SK-N-SH treated with all-trans-retinoic acid at 6 μM for 48 hours (cell line): ENCODE data around the gene LAX1.

Experiments
- ATAC-seq: fragments of 200-7000 bp; cut with Tn5 transposase; 3 replicates; pipeline ENCODE4 v1.9.1; 2020; ENCODE audit warnings: mild to moderate bottlenecking, moderate library complexity
- ARNTL ChIP-seq: fragments of 450-650 bp; formaldehyde crosslinking; IDR thresholded peaks from 2 replicates; pipeline ENCODE4 v1.5.0; 2020; ENCODE audit warnings: low read depth, mild to moderate bottlenecking, moderate library complexity, borderline replicate concordance
- BACH2 ChIP-seq: fragments of 250-450 bp; sonication (Bioruptor Pico); IDR thresholded peaks from 2 replicates; pipeline ENCODE4 v1.9.0; 2021; ENCODE audit warnings: mild to moderate bottlenecking, borderline replicate concordance
- CSDC2 ChIP-seq: fragments of 250-450 bp; sonication (Bioruptor Pico); IDR thresholded peaks from 2 replicates; pipeline ENCODE4 v1.5.0; 2020; ENCODE audit warnings: mild to moderate bottlenecking, moderate library complexity
- ESRRG ChIP-seq: fragments of 250-450 bp; sonication (Bioruptor Pico); IDR thresholded peaks from 2 replicates; pipeline ENCODE4 v1.6.1; 2021; ENCODE audit warnings: mild to moderate bottlenecking
- OSR1 ChIP-seq: fragments of 250-450 bp; sonication (Bioruptor Pico); IDR thresholded peaks from 2 replicates; pipeline ENCODE4 v1.8.0; 2022; ENCODE audit warnings: moderate library complexity, mild to moderate bottlenecking, inconsistent platforms
- PPARA ChIP-seq: fragments of 250-450 bp; sonication (Bioruptor Pico); IDR thresholded peaks from 2 replicates; pipeline ENCODE4 v1.5.0; 2020; ENCODE audit warnings: mild to moderate bottlenecking, borderline replicate concordance
- RARB ChIP-seq: fragments of 250-450 bp; sonication (Bioruptor Pico); IDR thresholded peaks from 2 replicates; pipeline ENCODE4 v1.8.0; 2021; ENCODE audit warnings: mild to moderate bottlenecking, moderate library complexity
- SNAI2 ChIP-seq: fragments of 250-450 bp; sonication (Bioruptor Pico); IDR thresholded peaks from 2 replicates; pipeline ENCODE4 v1.5.0; 2020; ENCODE audit warnings: mild to moderate bottlenecking, moderate library complexity
- TCF4 ChIP-seq: fragments of 250-450 bp; sonication (Bioruptor Pico); IDR thresholded peaks from 2 replicates; pipeline ENCODE4 v1.8.0; 2021; ENCODE audit warnings: mild to moderate bottlenecking, moderate library complexity, borderline replicate concordance
- TOX ChIP-seq: fragments of 250-450 bp; sonication (Bioruptor Pico); IDR thresholded peaks from 2 replicates; pipeline ENCODE4 v1.8.0; 2021; ENCODE audit warnings: mild to moderate bottlenecking, moderate library complexity, borderline replicate concordance
- ZC3H10 ChIP-seq: fragments of 250-450 bp; sonication (Bioruptor Pico); IDR thresholded peaks from 2 replicates; pipeline ENCODE4 v1.5.1; 2021; ENCODE audit warnings: mild to moderate bottlenecking, moderate library complexity
- ZFP3 ChIP-seq: fragments of 250-450 bp; sonication (Bioruptor Pico); IDR thresholded peaks from 2 replicates; pipeline ENCODE4 v1.5.0; 2020; ENCODE audit warnings: mild to moderate bottlenecking, moderate library complexity
- ZFP30 ChIP-seq: fragments of 450-650 bp; formaldehyde crosslinking; IDR thresholded peaks from 2 replicates; pipeline ENCODE4 v1.5.0; 2022; ENCODE audit warnings: mild to moderate bottlenecking, moderate library complexity
- ZNF565 ChIP-seq: fragments of 450-650 bp; formaldehyde crosslinking; conservative IDR thresholded peaks from 2 replicates; pipeline ENCODE4 v1.5.0; 2020; ENCODE audit warnings: low read depth, mild to moderate bottlenecking, moderate library complexity
- ZNF70 ChIP-seq: fragments of 450-650 bp; formaldehyde crosslinking; IDR thresholded peaks from 2 replicates; pipeline ENCODE4 v1.5.0; 2020; ENCODE audit warnings: mild to moderate bottlenecking, moderate library complexity
- ZNF8 ChIP-seq: fragments of 450-650 bp; formaldehyde crosslinking; IDR thresholded peaks from 2 replicates; pipeline ENCODE4 v1.5.0; 2020; ENCODE audit warnings: mild to moderate bottlenecking, moderate library complexity
- TF ChIP-seq, protein P1 (sequence below): fragments of 250-450 bp; sonication (Bioruptor Pico); IDR thresholded peaks from 2 replicates; pipeline ENCODE4 v1.8.0; 2020; ENCODE audit warnings: mild to moderate bottlenecking, moderate library complexity, borderline replicate concordance
- TF ChIP-seq, protein P2 (sequence below): fragments of 250-450 bp; sonication (Bioruptor Pico); IDR thresholded peaks from 2 replicates; pipeline ENCODE4 v1.5.1; 2021; ENCODE audit warnings: mild to moderate bottlenecking, moderate library complexity
- TF ChIP-seq, protein P3 (sequence below): fragments of 250-450 bp; sonication (Bioruptor Pico); IDR thresholded peaks from 2 replicates; pipeline ENCODE4 v1.8.0; 2021; ENCODE audit warnings: low read depth, mild to moderate bottlenecking, moderate library complexity, borderline replicate concordance
- TF ChIP-seq, protein P4 (sequence below): fragments of 250-450 bp; sonication (Bioruptor Pico); IDR thresholded peaks from 2 replicates; pipeline ENCODE4 v1.5.0; 2020; ENCODE audit warnings: mild to moderate bottlenecking, moderate library complexity
- TF ChIP-seq, protein P5 (sequence below): fragments of 250-450 bp; sonication (Bioruptor Pico); IDR thresholded peaks from 2 replicates; pipeline ENCODE4 v1.5.1; 2020; ENCODE audit warnings: low read depth, mild to moderate bottlenecking, moderate library complexity

The LAX1 gene

DNA sequence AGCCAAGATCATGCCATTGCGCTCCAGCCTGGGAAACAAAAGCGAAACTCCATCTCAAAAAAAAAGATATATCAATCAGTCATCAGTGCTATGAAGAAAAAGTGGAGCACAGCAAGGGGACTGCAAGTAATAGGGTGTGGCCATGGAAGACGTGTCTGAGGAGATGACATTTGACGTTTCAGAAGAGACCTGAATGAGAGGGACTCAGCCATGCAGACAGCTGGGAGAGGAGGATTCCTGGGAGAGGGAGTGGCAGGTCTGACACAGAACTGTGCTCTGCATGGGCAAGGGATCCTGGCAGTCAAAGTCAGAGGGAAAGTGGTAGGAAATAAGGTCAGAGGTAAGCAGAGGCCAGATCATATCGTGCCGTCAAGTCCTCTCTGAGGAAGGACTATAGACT is 3.3 kb downstream of the LAX1 start:
- TF ChIP-seq, protein P1, sequence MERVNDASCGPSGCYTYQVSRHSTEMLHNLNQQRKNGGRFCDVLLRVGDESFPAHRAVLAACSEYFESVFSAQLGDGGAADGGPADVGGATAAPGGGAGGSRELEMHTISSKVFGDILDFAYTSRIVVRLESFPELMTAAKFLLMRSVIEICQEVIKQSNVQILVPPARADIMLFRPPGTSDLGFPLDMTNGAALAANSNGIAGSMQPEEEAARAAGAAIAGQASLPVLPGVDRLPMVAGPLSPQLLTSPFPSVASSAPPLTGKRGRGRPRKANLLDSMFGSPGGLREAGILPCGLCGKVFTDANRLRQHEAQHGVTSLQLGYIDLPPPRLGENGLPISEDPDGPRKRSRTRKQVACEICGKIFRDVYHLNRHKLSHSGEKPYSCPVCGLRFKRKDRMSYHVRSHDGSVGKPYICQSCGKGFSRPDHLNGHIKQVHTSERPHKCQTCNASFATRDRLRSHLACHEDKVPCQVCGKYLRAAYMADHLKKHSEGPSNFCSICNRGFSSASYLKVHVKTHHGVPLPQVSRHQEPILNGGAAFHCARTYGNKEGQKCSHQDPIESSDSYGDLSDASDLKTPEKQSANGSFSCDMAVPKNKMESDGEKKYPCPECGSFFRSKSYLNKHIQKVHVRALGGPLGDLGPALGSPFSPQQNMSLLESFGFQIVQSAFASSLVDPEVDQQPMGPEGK (CRISPR knock-in tag), result no peak
- TF ChIP-seq PPARA (CRISPR knock-in tag) (no peak), BACH2 (CRISPR knock-in tag) (no peak), SNAI2 (CRISPR knock-in tag) (no peak), ZNF70 (CRISPR knock-in tag) (no peak), CSDC2 (CRISPR knock-in tag) (no peak), ZC3H10 (CRISPR knock-in tag) (no peak), RARB (CRISPR knock-in tag) (no peak), ARNTL (CRISPR knock-in tag) (no peak), ZFP30 (CRISPR knock-in tag) (no peak), TOX (CRISPR knock-in tag) (no peak), OSR1 (CRISPR knock-in tag) (no peak), ZFP3 (CRISPR knock-in tag) (no peak), ZNF8 (CRISPR knock-in tag) (no peak), TCF4 (no peak)
- TF ChIP-seq, protein P2, sequence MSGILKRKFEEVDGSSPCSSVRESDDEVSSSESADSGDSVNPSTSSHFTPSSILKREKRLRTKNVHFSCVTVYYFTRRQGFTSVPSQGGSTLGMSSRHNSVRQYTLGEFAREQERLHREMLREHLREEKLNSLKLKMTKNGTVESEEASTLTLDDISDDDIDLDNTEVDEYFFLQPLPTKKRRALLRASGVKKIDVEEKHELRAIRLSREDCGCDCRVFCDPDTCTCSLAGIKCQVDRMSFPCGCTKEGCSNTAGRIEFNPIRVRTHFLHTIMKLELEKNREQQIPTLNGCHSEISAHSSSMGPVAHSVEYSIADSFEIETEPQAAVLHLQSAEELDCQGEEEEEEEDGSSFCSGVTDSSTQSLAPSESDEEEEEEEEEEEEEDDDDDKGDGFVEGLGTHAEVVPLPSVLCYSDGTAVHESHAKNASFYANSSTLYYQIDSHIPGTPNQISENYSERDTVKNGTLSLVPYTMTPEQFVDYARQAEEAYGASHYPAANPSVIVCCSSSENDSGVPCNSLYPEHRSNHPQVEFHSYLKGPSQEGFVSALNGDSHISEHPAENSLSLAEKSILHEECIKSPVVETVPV (CRISPR knock-in tag), result no peak
- TF ChIP-seq, protein P3, sequence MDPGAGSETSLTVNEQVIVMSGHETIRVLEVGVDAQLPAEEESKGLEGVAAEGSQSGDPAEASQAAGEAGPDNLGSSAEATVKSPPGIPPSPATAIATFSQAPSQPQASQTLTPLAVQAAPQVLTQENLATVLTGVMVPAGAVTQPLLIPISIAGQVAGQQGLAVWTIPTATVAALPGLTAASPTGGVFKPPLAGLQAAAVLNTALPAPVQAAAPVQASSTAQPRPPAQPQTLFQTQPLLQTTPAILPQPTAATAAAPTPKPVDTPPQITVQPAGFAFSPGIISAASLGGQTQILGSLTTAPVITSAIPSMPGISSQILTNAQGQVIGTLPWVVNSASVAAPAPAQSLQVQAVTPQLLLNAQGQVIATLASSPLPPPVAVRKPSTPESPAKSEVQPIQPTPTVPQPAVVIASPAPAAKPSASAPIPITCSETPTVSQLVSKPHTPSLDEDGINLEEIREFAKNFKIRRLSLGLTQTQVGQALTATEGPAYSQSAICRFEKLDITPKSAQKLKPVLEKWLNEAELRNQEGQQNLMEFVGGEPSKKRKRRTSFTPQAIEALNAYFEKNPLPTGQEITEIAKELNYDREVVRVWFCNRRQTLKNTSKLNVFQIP (CRISPR knock-in tag), result no peak
- TF ChIP-seq, protein P4, sequence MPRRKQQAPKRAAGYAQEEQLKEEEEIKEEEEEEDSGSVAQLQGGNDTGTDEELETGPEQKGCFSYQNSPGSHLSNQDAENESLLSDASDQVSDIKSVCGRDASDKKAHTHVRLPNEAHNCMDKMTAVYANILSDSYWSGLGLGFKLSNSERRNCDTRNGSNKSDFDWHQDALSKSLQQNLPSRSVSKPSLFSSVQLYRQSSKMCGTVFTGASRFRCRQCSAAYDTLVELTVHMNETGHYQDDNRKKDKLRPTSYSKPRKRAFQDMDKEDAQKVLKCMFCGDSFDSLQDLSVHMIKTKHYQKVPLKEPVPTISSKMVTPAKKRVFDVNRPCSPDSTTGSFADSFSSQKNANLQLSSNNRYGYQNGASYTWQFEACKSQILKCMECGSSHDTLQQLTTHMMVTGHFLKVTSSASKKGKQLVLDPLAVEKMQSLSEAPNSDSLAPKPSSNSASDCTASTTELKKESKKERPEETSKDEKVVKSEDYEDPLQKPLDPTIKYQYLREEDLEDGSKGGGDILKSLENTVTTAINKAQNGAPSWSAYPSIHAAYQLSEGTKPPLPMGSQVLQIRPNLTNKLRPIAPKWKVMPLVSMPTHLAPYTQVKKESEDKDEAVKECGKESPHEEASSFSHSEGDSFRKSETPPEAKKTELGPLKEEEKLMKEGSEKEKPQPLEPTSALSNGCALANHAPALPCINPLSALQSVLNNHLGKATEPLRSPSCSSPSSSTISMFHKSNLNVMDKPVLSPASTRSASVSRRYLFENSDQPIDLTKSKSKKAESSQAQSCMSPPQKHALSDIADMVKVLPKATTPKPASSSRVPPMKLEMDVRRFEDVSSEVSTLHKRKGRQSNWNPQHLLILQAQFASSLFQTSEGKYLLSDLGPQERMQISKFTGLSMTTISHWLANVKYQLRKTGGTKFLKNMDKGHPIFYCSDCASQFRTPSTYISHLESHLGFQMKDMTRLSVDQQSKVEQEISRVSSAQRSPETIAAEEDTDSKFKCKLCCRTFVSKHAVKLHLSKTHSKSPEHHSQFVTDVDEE (CRISPR knock-in tag), result no peak
- TF ChIP-seq, protein P5, sequence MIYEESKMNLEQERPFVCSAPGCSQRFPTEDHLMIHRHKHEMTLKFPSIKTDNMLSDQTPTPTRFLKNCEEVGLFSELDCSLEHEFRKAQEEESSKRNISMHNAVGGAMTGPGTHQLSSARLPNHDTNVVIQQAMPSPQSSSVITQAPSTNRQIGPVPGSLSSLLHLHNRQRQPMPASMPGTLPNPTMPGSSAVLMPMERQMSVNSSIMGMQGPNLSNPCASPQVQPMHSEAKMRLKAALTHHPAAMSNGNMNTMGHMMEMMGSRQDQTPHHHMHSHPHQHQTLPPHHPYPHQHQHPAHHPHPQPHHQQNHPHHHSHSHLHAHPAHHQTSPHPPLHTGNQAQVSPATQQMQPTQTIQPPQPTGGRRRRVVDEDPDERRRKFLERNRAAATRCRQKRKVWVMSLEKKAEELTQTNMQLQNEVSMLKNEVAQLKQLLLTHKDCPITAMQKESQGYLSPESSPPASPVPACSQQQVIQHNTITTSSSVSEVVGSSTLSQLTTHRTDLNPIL (CRISPR knock-in tag), result no peak
- ATAC-seq, result no peak

DNA sequence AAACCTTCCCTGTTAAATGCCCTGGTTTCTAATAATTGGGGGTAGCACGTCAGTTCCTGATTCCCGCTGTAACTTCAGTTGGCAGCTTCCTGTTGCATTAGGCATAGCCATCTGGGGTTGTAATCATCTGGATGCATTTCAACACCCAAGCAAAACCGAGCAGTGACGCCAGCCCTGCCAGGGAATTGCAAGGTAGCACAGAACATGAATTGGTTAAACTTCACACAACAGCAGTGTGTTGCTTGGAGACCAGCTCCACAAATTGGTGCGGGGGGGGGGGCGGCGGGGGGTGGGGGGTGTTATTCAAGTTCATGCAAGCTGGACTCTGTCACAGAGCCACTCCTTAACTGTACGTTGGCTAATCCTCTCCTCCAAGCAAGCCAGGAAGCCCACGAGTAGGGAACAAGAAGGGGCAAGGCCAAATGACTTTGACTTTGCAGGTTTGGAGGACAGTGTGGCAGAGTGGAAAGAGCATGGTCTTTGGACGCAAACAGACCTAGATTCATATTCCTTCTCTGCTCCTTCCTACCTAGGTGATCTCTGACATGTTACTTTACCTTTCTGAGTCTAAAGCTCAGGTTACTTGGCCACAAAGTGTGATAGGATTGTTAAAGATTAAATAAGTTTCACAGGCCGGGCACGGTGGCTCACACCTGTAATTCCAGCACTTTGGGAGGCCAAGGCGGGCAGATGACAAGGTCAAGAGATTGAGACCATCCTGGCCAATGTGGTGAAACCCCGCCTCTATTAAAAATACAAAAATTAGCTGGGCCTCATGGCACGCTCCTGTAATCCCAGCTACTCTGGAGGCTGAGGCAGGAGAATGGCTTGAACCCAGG is 4.7 kb downstream of the LAX1 start:
- TF ChIP-seq, protein P1 (CRISPR knock-in tag), result no peak
- TF ChIP-seq ZFP3 (CRISPR knock-in tag), result no peak
- no peak for TF ChIP-seq ARNTL (CRISPR knock-in tag)
- no peak for TF ChIP-seq CSDC2 (CRISPR knock-in tag)
- TF ChIP-seq, protein P5 (CRISPR knock-in tag), result no peak
- TF ChIP-seq ZNF565, result no peak
- TF ChIP-seq ESRRG (CRISPR knock-in tag), result no peak
- no peak for TF ChIP-seq RARB (CRISPR knock-in tag)
- TF ChIP-seq, protein P3 (CRISPR knock-in tag), result no peak
- TF ChIP-seq, protein P2 (CRISPR knock-in tag), result no peak
- no peak for TF ChIP-seq ZNF70 (CRISPR knock-in tag)
- ATAC-seq, result peak; percentile 88
